ENCODE measurements around the gene PRKAR1A.

The PRKAR1A gene

GRCh38 chr17:68544111-68544915 is 32.1 kb downstream of the PRKAR1A start:
- no peak for DNase-seq

DNA sequence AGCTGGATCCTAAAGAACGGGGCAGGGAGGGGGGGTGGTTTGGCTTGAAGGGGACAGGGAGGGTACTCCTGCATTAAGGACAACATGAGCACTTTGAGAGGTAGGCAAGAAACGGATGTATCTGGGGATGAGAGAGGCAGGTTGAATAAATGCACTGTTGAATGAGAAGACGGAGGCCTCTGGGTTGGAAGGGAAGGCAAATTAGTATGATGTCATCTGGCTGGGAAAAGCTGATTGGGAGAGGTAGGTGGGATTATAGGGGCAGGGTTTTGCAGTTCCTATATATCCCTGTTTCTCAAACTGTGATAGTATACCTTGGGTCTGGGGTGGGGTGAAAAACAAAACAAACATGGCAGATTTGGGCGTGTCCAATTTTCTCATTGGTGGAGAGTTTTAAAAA is 44.3 kb downstream of the PRKAR1A start:
- DNase-seq: no peak

DNA sequence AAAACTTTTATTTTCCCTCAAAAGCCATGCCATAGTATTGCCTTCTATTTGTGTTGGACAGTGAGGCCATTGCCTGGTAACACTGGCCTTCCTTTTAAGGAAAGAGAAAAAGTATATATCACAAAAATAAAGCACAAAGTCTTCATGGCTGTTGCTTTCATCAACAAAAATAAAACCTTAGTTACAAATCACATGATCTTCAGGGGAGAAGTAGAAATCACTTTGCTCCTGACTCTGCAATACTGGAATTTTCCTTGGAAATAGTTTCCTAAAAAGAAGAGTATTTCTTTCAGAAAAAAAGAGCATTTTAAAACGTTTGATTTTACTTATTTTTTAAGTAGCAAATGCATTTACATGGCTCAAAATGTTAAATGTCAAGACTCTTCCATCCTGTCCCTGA is 47.1 kb downstream of the PRKAR1A start:
- DNase-seq: no peak

DNA sequence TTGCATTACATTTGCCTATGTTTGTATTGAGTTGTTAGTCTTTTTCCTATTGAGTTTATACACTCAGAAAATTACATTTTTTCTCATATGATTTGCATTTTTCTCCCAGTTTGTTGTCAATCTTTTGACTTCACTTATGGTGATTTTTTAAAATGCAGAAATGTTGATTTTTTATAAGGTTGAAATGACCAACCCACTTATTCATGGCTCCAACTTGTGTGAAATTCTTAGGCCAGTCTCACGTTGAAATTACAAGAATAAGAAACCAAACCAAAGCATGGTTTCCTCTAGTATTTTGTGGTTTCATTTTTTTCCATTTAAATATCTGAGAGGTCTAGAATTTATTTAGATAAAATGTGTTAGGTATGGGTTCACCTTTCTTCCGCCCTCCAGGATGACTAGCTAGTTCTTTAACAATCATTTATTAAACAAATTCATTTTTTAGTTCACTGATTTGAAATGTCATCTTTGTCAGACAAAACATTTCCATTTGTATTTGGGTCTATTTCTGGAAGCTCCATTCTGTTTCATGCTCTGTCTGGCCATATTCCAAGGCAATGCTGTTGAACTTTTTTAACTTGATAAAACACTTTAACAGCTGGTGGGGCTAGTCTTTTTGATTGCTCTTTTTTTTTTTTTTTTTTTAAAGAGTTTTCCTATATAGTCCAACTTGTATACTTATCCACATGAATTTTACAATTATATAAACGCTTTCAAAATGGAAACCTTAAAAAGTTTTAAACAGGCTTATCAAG is 48.9 kb downstream of the PRKAR1A start:
- DNase-seq: no peak

- no peak for DNase-seq
Observed at GRCh38 chr17:68562736-68563135, 50.5 kb downstream of the PRKAR1A start.

GRCh38 chr17:68564415-68565111 is 52.3 kb downstream of the PRKAR1A start:
- no peak for DNase-seq

DNA sequence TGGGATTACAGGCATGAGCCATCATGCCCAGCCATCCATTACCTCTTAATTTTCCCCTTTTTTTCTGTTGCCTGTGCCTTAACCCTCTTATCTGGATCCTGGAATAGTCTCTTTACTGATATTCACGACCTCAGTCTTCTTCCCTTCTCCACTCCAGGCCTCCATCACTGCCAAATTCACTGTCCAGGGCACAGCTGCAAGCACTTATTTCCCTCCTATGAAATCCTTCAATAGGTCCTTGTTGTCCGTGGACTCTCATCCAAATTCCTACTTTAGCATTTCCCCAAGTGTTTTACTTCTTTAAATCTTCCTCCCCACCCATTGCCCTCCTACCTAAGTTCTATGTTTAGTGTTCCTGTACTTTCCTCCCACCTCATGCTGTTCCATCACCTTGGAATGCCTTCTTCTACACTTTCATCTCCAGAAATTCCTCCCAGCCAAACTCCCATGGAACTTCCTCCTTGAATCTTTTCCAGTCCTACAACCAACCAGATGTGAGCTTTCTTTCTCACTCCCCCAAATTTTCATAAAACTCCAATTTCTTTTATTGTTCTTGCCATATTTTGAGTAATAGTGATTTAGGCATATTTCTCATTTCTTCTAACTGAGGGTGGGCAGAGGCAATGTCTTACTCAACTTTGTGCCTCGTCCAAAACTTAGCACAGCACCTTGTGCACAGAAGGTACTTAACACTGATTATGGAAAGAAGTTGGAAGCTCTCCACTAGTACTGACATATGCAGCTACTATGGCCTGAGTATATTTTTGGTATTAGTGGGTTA is 53.6 kb downstream of the PRKAR1A start:
- DNase-seq: no peak

GRCh38 chr17:68566442-68566738 is 54.2 kb downstream of the PRKAR1A start:
- DNase-seq: no peak

- no peak for DNase-seq
Observed at GRCh38 chr17:68567035-68567434, 54.8 kb downstream of the PRKAR1A start.

DNA sequence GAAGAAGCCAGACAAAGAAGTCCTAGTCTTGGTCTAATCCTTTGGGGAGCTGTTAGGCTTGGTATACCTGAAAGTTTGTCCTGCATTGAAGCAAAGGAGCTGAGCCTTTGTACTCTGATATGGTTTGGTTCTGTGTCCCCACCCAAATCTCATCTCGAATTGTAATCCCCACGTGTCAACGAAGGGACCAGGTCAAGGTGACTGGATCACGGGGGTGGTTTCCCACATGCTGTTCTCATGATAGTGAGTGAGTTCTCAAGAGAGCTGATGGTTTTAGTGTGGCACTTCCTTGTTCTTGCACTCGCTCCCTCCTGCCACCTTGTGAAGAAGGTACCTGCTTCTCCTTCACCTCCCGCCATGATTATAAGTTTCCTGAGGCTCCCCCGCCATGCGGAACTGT is 55.4 kb downstream of the PRKAR1A start:
- no peak for DNase-seq

GRCh38 chr17:68568581-68568980 is 56.4 kb downstream of the PRKAR1A start:
- DNase-seq: no peak

DNA sequence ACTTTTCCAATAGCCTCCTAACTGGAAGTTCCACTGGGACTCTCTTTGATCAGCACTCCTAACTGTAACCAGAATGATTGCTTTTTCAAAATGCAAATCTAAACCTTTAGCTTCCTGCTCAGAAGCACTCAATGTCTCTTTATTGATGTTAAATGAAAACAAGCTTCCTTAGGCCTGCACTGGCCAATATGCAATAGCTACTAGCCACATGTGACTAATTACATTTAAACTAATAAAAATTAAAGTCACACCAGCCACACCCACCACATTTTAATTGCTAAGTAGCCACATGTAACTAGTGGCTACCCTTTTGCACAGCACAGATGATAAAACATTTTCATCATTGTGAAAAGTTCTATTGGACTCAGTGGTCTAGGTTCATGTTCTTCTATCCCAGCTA is 57.1 kb downstream of the PRKAR1A start:
- no peak for DNase-seq

DNA sequence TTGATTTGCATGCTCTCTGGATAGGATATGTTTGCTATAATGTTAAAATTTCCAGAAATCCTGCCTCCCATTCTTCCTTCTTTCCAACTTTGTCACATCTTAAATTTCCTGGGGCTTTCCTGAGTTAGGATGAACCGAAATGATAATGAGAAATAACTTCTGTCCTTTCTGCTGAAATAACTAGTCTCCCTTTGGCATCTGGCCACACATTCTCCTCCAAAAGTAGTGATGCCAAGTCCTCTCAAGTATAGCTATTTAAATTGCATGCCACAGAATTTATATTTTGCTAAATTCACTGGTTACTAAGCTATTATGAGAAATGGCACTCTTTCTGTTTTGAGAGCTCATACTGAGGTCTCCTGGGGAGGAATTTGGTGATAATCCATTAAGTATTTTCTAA is 58.3 kb downstream of the PRKAR1A start:
- DNase-seq: no peak

GRCh38 chr17:68572138-68572842 is 60.1 kb downstream of the PRKAR1A start:
- no peak for DNase-seq

DNA sequence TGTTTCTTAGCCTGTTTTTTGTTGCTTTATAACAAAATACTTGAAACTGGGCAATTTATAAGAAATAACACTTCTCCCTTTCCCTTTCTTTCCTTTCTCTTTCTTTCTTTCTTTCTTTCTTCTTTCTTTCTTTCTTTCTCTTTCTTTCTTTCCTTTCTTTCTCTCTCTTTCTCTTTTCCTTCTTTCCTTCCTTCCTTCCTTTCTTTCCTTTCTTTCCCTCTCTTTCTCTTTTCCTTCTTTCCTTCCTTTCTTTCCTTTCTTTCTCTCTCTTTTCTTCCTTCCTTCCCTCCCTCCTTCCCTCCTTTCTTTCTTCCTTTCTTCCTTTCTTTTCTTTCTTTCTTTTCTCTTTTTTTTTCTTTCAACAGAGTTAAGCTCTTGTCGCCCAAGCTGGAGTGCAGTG is 61.1 kb downstream of the PRKAR1A start:
- DNase-seq: no peak

DNA sequence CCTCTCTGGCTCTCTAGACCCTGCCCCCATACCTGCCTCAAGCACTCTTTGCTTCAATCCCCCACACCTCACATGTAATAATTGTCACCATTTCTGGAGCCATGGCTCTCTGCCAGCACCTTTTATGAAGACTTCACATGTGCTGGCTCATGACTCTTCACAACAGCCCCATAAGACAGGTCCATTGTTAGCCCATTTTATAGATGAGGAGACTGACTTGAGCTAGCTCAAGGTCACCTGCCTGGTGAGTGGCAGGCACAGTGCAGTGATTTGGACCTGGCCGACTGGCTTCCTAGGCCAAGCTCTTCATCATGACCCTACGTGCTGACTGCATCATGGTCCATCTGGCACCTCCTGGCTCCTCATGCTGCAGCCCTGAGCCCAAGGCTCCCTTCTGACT is 63.9 kb downstream of the PRKAR1A start:
- DNase-seq: no peak

DNA sequence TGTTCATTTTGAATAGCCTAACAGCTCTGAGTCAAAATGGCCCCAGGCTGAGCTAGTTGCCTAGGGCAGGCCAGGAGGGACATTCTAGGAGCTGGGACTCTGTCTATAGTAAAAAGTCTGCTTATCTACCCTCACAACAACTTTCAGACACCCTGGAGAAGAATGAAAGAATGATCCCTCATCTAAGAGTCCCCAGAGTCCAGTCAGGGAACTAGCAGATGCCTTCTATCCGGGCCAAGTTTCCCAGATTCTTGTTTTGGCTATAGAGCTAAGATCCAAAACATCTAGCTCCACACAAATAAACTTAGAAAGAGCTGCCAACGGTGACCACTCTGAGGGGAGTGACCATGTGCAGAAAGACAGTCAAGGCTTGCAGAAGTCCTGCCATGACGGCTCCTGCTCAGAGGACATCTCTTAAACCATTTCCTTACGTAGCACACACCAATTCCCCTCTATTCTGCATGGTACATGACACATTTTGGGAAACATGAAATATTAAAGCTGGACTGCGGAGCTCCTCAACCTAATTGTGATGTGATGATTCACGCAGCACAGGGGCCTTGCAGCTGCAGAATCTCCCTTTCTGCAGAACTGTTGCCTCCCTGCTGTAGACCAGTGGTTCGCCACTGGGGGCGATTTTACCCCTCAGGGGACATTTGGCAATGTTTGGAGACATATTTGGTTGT is 64.7 kb downstream of the PRKAR1A start:
- no peak for DNase-seq

GRCh38 chr17:68577497-68577821 is 65.2 kb downstream of the PRKAR1A start:
- no peak for DNase-seq

DNA sequence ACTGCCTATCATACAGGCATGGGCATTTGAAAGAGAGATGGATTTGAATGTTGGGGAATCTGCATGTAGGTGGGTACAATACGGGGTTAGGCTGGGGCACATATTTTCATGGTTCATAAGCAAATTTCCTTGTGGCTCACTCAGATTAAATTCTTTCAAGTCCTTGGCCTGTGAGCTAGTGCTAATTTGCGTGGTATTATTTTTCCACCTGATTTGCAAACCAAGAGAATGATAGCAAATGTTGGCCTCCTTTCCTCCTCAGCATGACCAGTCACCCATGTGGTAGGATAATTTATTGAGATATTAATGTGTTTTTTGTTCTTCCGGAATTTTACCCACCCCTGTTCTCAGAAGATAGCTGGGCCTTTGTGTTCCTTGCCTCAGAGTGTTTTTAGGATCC is 66.0 kb downstream of the PRKAR1A start:
- no peak for DNase-seq

- no peak for DNase-seq
Observed at GRCh38 chr17:68579194-68579927, 67.1 kb downstream of the PRKAR1A start.

GRCh38 chr17:68580236-68580770 is 68.1 kb downstream of the PRKAR1A start:
- DNase-seq: no peak

All from NCI-H1930 (cell line).